C4-2B (cell line): ENCODE measurements around the gene PPP2R5C.

Source experiments
- CTCF ChIP-seq: fragments of 450-650 bp; conservative IDR thresholded peaks from 2 replicates; pipeline ENCODE4 v1.5.1; 2017; ENCODE audit warnings: mild to moderate bottlenecking
- ZFX ChIP-seq: fragments of 450-650 bp; IDR thresholded peaks from 2 replicates; pipeline ENCODE4 v1.6.1; 2017

- TF ChIP-seq CTCF (no peak), ZFX (no peak)
These were observed 87.6 kb downstream of the PPP2R5C start for GRCh38 chr14:101849125-101849524.
